HEK293 (cell line): ENCODE data around the gene TMEM176A.

Experiments
- CTCF ChIA-PET: fragments of 350-600 bp; formaldehyde crosslinking; extraction: SDS; loops from one replicate; lab custom pipeline; 2021; ENCODE audit warnings: antibody characterized with exemption; lab: Yijun Ruan, JAX
- POLR2A ChIA-PET: fragments of 300-600 bp; formaldehyde crosslinking; extraction: SDS; loops from one replicate; lab custom pipeline; 2020; ENCODE audit warnings: antibody characterized with exemption, inconsistent platforms; lab: Yijun Ruan, JAX
- H3K27ac ChIP-seq: fragments of 200-500 bp; sonication (Bioruptor generic); 2 replicates; pipeline ENCODE4 v1.5.1; 2014; ENCODE audit warnings: low read depth, low read length, control low read depth, inconsistent platforms; ENCODE audit errors: extremely low read depth
- H3K36me3 ChIP-seq, 2 experiments: fragments of 200-500 bp in 1 of 2; sonication (Bioruptor generic) in 1 of 2; 1 replicate in 1 of 2; 2 replicates in 1 of 2; pipeline ENCODE4 v1.5.1; 2014 to 2017; ENCODE audit warnings: inconsistent platforms in 2 of 2, low read length in 2 of 2; ENCODE audit not compliant: control insufficient read depth in 2 of 2, insufficient read depth in 1 of 2
- H3K4me1 ChIP-seq: fragments of 200-500 bp; sonication (Bioruptor generic); 2 replicates; pipeline ENCODE4 v1.5.1; 2014; ENCODE audit warnings: mild to moderate bottlenecking, low read length, inconsistent platforms; ENCODE audit not compliant: control insufficient read depth, insufficient read depth
- H3K4me3 ChIP-seq: 2 replicates; pipeline ENCODE4 v1.5.1; 2011; ENCODE audit warnings: low read depth, mild to moderate bottlenecking, control low read depth, low read length, moderate library complexity
- H3K9me3 ChIP-seq: fragments of 200-500 bp; sonication (Bioruptor generic); 2 replicates; pipeline ENCODE4 v1.5.1; 2014; ENCODE audit warnings: low read depth, low read length, inconsistent platforms; ENCODE audit not compliant: control insufficient read depth, insufficient read depth
- GFI1B ChIP-seq: fragments of 450-650 bp; formaldehyde crosslinking; IDR thresholded peaks from 2 replicates; pipeline ENCODE4 v1.5.1; 2016; ENCODE audit warnings: missing biosample characterization, missing genetic modification characterization
- HOXA7 ChIP-seq: sonication (generic); formaldehyde crosslinking; IDR thresholded peaks from 2 replicates; pipeline ENCODE4 v1.8.1; 2022; ENCODE audit warnings: missing genetic modification reagents, borderline replicate concordance
- KLF1 ChIP-seq: fragments of 450-650 bp; formaldehyde crosslinking; IDR thresholded peaks from 2 replicates; pipeline ENCODE4 v1.5.1; 2016; ENCODE audit warnings: missing biosample characterization, missing genetic modification characterization
- KLF16 ChIP-seq: fragments of 450-650 bp; formaldehyde crosslinking; IDR thresholded peaks from 2 replicates; pipeline ENCODE4 v1.5.1; 2017; ENCODE audit warnings: missing biosample characterization, missing genetic modification characterization
- KLF9 ChIP-seq: fragments of 450-650 bp; formaldehyde crosslinking; IDR thresholded peaks from 2 replicates; pipeline ENCODE4 v1.5.1; 2016; ENCODE audit warnings: missing biosample characterization, missing genetic modification characterization, low read depth
- OVOL3 ChIP-seq: fragments of 450-650 bp; formaldehyde crosslinking; IDR thresholded peaks from 2 replicates; pipeline ENCODE4 v1.5.1; 2016; ENCODE audit warnings: missing biosample characterization, missing genetic modification characterization
- SCRT2 ChIP-seq: fragments of 450-650 bp; formaldehyde crosslinking; IDR thresholded peaks from 2 replicates; pipeline ENCODE4 v1.5.1; 2016; ENCODE audit warnings: missing biosample characterization, missing genetic modification characterization
- SP2 ChIP-seq: fragments of 450-650 bp; formaldehyde crosslinking; IDR thresholded peaks from 2 replicates; pipeline ENCODE4 v1.5.1; 2016; ENCODE audit warnings: missing biosample characterization, missing genetic modification characterization
- ZBTB17 ChIP-seq: fragments of 450-650 bp; formaldehyde crosslinking; IDR thresholded peaks from 2 replicates; pipeline ENCODE4 v1.5.1; 2016; ENCODE audit warnings: missing biosample characterization, missing genetic modification characterization
- ZBTB7A ChIP-seq: fragments of 450-650 bp; formaldehyde crosslinking; IDR thresholded peaks from 2 replicates; pipeline ENCODE4 v1.5.1; 2016; ENCODE audit warnings: low read depth, missing biosample characterization, missing genetic modification characterization
- ZIC2 ChIP-seq: fragments of 450-650 bp; formaldehyde crosslinking; IDR thresholded peaks from 2 replicates; pipeline ENCODE4 v1.5.1; 2016; ENCODE audit warnings: missing biosample characterization, missing genetic modification characterization
- ZNF169 ChIP-seq: fragments of 450-650 bp; formaldehyde crosslinking; IDR thresholded peaks from 2 replicates; pipeline ENCODE4 v1.5.1; 2016; ENCODE audit warnings: missing biosample characterization, missing genetic modification characterization
- ZNF214 ChIP-seq: fragments of 450-650 bp; formaldehyde crosslinking; IDR thresholded peaks from 2 replicates; pipeline ENCODE4 v1.5.1; 2017; ENCODE audit warnings: missing biosample characterization, mild to moderate bottlenecking, missing genetic modification characterization, borderline replicate concordance
- ZNF501 ChIP-seq: fragments of 450-650 bp; formaldehyde crosslinking; IDR thresholded peaks from 2 replicates; pipeline ENCODE4 v1.5.1; 2016; ENCODE audit warnings: missing biosample characterization, missing genetic modification characterization
- ZNF530 ChIP-seq: fragments of 450-650 bp; formaldehyde crosslinking; IDR thresholded peaks from 2 replicates; pipeline ENCODE4 v1.5.1; 2016; ENCODE audit warnings: low read depth, missing biosample characterization, missing genetic modification characterization
- ZNF544 ChIP-seq: fragments of 450-650 bp; formaldehyde crosslinking; IDR thresholded peaks from 2 replicates; pipeline ENCODE4 v1.5.0; 2017; ENCODE audit warnings: missing biosample characterization, missing genetic modification characterization
- ZNF555 ChIP-seq: fragments of 450-650 bp; formaldehyde crosslinking; conservative IDR thresholded peaks from 2 replicates; pipeline ENCODE4 v1.5.1; 2017; ENCODE audit warnings: missing biosample characterization, mild to moderate bottlenecking, missing genetic modification characterization, inconsistent platforms
- ZNF571 ChIP-seq: fragments of 450-650 bp; formaldehyde crosslinking; IDR thresholded peaks from 2 replicates; pipeline ENCODE4 v1.5.0; 2017; ENCODE audit warnings: missing biosample characterization, missing genetic modification characterization
- ZNF623 ChIP-seq: fragments of 450-650 bp; formaldehyde crosslinking; IDR thresholded peaks from 2 replicates; pipeline ENCODE4 v1.5.1; 2016; ENCODE audit warnings: missing biosample characterization, missing genetic modification characterization
- ZNF629 ChIP-seq: fragments of 450-650 bp; formaldehyde crosslinking; IDR thresholded peaks from 2 replicates; pipeline ENCODE4 v1.5.1; 2017; ENCODE audit warnings: missing biosample characterization, missing genetic modification characterization
- TF ChIP-seq, protein P1 (sequence below): fragments of 450-650 bp; formaldehyde crosslinking; IDR thresholded peaks from 2 replicates; pipeline ENCODE4 v1.5.1; 2016; ENCODE audit warnings: missing biosample characterization, missing genetic modification characterization
- TF ChIP-seq, protein P2 (sequence below): fragments of 450-650 bp; formaldehyde crosslinking; IDR thresholded peaks from 2 replicates; pipeline ENCODE4 v1.5.1; 2016; ENCODE audit warnings: missing biosample characterization, missing genetic modification characterization
- TF ChIP-seq, protein P3 (sequence below): fragments of 450-650 bp; formaldehyde crosslinking; IDR thresholded peaks from 2 replicates; pipeline ENCODE4 v1.5.1; 2016; ENCODE audit warnings: missing biosample characterization, missing genetic modification characterization
- TF ChIP-seq, protein P4 (sequence below): fragments of 450-650 bp; formaldehyde crosslinking; IDR thresholded peaks from 2 replicates; pipeline ENCODE4; 2016; ENCODE audit warnings: missing biosample characterization, missing genetic modification characterization
- TF ChIP-seq, protein P5 (sequence below): fragments of 450-650 bp; formaldehyde crosslinking; IDR thresholded peaks from 2 replicates; pipeline ENCODE4 v1.5.1; 2017; ENCODE audit warnings: missing biosample characterization, mild to moderate bottlenecking, missing genetic modification characterization, moderate library complexity

The TMEM176A gene

DNA sequence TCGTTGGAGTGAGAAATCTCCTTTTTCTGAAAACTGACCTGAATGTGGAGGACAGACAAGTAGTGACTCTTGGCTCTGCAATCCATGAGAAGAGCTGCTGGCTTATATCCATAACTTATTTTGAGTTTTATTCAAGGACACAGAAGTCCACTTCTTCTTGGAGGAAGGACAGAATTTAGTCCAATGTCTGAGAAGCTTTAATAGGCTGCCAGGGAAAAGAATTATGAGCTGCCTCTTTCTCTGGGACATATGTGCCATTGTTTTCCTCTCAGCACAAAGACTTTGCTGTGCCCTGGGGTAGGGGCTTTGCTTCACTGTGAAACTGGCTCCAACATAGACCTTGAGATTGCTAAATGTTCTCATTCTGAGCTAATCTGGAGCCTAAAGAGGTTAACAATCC, 31.3 kb downstream of the TMEM176A start:
- POLR2A ChIA-PET, result no interaction called here
- TF ChIP-seq ZNF623 (tag by site-specific recombination), result no peak
- Histone ChIP-seq H3K36me3 (no peaks in the 10 kb centered on the region), H3K4me1 (no peaks in the 10 kb centered on the region), H3K27ac (no peak overlapping the region), H3K4me3 (no peak overlapping the region), H3K9me3 (no peaks in the 10 kb centered on the region)
- CTCF ChIA-PET, result interaction anchor here (0.6 to 1.9 kb wide), 2 partner anchors 53 to 235 kb away, joined by 5 to 7 read pairs; no protein-coding TSS in a partner anchor

DNA sequence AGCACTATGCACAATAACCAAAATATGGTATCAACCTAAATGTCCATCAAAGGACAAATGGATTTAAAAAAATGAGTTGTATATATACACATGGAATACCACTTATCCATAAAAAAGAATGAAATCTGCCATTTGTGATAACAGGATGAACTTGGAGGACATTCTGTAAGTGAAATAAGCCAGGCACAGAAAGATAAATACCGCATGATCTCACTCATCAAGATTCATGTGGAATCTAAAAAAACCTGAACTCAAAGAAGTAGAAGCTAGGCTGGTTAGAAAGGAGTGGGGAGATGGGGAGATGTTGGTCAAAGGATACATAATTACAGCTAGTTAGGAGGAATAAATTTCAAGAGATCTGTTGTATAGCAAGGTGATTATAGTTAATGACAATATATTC, 34.5 kb downstream of the TMEM176A start:
- CTCF ChIA-PET, result interaction anchor here (0.6 to 0.7 kb wide), 2 partner anchors 118 to 151 kb away, joined by 3 to 4 read pairs; partner anchors contain the start of gene GIMAP1
- Histone ChIP-seq H3K9me3 (no peaks in the 10 kb centered on the region), H3K4me3 (no peak overlapping the region), H3K27ac (no peak overlapping the region), H3K36me3 (no peaks in the 10 kb centered on the region), H3K4me1 (no peaks in the 10 kb centered on the region)
- TF ChIP-seq, protein P1, sequence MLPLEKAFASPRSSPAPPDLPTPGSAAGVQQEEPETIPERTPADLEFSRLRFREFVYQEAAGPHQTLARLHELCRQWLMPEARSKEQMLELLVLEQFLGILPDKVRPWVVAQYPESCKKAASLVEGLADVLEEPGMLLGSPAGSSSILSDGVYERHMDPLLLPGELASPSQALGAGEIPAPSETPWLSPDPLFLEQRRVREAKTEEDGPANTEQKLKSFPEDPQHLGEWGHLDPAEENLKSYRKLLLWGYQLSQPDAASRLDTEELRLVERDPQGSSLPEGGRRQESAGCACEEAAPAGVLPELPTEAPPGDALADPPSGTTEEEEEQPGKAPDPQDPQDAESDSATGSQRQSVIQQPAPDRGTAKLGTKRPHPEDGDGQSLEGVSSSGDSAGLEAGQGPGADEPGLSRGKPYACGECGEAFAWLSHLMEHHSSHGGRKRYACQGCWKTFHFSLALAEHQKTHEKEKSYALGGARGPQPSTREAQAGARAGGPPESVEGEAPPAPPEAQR, result no peak
- TF ChIP-seq, protein P2, sequence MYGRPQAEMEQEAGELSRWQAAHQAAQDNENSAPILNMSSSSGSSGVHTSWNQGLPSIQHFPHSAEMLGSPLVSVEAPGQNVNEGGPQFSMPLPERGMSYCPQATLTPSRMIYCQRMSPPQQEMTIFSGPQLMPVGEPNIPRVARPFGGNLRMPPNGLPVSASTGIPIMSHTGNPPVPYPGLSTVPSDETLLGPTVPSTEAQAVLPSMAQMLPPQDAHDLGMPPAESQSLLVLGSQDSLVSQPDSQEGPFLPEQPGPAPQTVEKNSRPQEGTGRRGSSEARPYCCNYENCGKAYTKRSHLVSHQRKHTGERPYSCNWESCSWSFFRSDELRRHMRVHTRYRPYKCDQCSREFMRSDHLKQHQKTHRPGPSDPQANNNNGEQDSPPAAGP (tag by site-specific recombination), result no peak
- TF ChIP-seq ZNF169 (tag by site-specific recombination), result no peak
- TF ChIP-seq ZNF214 (tag by site-specific recombination), result no peak
- no peak for TF ChIP-seq HOXA7 (CRISPR knock-in tag)
- TF ChIP-seq SCRT2 (tag by site-specific recombination), result no peak
- no peak for TF ChIP-seq ZBTB7A (tag by site-specific recombination)
- no peak for TF ChIP-seq ZIC2 (tag by site-specific recombination)
- no peak for TF ChIP-seq ZNF629
- TF ChIP-seq, protein P3, sequence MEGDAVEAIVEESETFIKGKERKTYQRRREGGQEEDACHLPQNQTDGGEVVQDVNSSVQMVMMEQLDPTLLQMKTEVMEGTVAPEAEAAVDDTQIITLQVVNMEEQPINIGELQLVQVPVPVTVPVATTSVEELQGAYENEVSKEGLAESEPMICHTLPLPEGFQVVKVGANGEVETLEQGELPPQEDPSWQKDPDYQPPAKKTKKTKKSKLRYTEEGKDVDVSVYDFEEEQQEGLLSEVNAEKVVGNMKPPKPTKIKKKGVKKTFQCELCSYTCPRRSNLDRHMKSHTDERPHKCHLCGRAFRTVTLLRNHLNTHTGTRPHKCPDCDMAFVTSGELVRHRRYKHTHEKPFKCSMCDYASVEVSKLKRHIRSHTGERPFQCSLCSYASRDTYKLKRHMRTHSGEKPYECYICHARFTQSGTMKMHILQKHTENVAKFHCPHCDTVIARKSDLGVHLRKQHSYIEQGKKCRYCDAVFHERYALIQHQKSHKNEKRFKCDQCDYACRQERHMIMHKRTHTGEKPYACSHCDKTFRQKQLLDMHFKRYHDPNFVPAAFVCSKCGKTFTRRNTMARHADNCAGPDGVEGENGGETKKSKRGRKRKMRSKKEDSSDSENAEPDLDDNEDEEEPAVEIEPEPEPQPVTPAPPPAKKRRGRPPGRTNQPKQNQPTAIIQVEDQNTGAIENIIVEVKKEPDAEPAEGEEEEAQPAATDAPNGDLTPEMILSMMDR, result no peak
- no peak for TF ChIP-seq ZNF544 (tag by site-specific recombination)
- TF ChIP-seq KLF1 (tag by site-specific recombination), result no peak
- TF ChIP-seq KLF9 (tag by site-specific recombination), result no peak
- no peak for TF ChIP-seq OVOL3
- TF ChIP-seq ZNF571 (tag by site-specific recombination), result no peak
- no peak for TF ChIP-seq KLF16
- TF ChIP-seq ZNF501 (tag by site-specific recombination), result no peak
- POLR2A ChIA-PET, result no interaction called here

DNA sequence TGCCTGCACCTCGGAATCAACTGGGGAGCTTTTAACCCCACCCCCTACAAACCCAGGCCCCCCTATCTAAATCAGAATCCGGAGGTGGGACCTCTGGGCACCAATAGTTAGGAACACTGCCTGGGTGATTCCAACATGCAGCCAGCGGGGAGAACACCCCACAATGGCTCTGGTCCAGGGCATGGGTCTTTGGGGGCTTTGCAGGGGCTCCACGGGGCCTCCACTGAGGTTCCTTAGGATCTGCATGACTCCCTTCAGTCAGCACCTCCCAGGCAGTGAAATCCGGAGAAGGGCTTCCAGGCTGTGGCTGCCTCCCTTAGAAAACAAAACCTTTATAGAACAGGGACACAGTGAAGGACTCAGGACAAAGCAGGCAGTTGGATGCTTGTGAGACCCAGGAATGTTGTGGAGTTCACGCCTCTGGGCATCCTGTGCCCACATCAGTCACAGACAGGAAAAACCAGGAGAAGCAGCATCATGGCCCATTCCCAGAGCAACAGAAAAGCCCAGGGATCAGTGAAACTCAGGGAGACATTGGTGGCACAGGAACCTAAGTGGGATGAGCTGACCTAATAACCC, 35.2 kb downstream of the TMEM176A start:
- ChIA-PET CTCF (no interaction called here), POLR2A (no interaction called here)
- Histone ChIP-seq H3K9me3 (no peaks in the 10 kb centered on the region), H3K4me1 (no peaks in the 10 kb centered on the region), H3K27ac (no peak overlapping the region), H3K4me3 (no peak overlapping the region), H3K36me3 (no peaks in the 10 kb centered on the region)
- TF ChIP-seq ZNF555 (tag by site-specific recombination), result no peak
- TF ChIP-seq ZNF530 (tag by site-specific recombination), result no peak
- no peak for TF ChIP-seq GFI1B (tag by site-specific recombination)
- no peak for TF ChIP-seq SP2
- TF ChIP-seq, protein P4, sequence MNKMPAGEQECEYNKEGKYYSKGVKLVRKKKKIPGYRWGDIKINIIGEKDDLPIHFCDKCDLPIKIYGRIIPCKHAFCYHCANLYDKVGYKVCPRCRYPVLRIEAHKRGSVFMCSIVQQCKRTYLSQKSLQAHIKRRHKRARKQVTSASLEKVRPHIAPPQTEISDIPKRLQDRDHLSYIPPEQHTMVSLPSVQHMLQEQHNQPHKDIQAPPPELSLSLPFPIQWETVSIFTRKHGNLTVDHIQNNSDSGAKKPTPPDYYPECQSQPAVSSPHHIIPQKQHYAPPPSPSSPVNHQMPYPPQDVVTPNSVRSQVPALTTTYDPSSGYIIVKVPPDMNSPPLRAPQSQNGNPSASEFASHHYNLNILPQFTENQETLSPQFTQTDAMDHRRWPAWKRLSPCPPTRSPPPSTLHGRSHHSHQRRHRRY (tag by site-specific recombination), result no peak
- TF ChIP-seq ZBTB17 (tag by site-specific recombination), result no peak
- TF ChIP-seq, protein P5, sequence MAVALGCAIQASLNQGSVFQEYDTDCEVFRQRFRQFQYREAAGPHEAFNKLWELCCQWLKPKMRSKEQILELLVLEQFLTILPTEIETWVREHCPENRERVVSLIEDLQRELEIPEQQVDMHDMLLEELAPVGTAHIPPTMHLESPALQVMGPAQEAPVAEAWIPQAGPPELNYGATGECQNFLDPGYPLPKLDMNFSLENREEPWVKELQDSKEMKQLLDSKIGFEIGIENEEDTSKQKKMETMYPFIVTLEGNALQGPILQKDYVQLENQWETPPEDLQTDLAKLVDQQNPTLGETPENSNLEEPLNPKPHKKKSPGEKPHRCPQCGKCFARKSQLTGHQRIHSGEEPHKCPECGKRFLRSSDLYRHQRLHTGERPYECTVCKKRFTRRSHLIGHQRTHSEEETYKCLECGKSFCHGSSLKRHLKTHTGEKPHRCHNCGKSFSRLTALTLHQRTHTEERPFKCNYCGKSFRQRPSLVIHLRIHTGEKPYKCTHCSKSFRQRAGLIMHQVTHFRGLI (tag by site-specific recombination), result no peak
